IMR-90 (cell line): ENCODE results near the gene KIRREL1. TPM values are rescaled to one million over a fixed set of nuclear protein-coding genes. Genes with fewer than 3 reads are reported as not detected.

Experiments
- ATAC-seq: fragments of 200-7000 bp; cut with Tn5 transposase; 2 replicates; pipeline ENCODE4 v1.9.1; 2020; ENCODE audit warnings: low read depth, mild to moderate bottlenecking, moderate library complexity
- BruUV-seq: library from RNA; stranded (reverse); fragments of 400-500 nt; replicated peaks from 2 replicates; lab custom pipeline; 2021; lab: Mats Ljungman, UMichigan
- CTCF ChIA-PET: fragments of 300-600 bp; formaldehyde crosslinking; extraction: SDS; loops from one replicate; lab custom pipeline; 2021; ENCODE audit warnings: antibody characterized with exemption; lab: Yijun Ruan, JAX
- POLR2A ChIA-PET: fragments of 300-600 bp; sonication (Branson Sonifier 250); formaldehyde crosslinking; loops from one replicate; lab custom pipeline; 2022; ENCODE audit warnings: antibody characterized with exemption; ENCODE audit not compliant: unreplicated experiment; lab: Charles Lee
- DNase-seq: peaks from one replicate; pipeline ENCODE4 v3.0.0; 2013
- H2AFZ ChIP-seq: replicated peaks from 2 replicates; pipeline ENCODE3; 2013; ENCODE audit warnings: low read length, mild to moderate bottlenecking; ENCODE audit not compliant: poor library complexity
- H2AK5ac ChIP-seq: 2 replicates; pipeline ENCODE4 v1.6.1; 2013; ENCODE audit warnings: low read depth, low read length, inconsistent platforms
- H2AK9ac ChIP-seq: replicated peaks from 2 replicates; pipeline ENCODE3; 2013; ENCODE audit warnings: mild to moderate bottlenecking, low read depth, low read length, moderate library complexity; ENCODE audit not compliant: poor library complexity
- H2BK120ac ChIP-seq: 2 replicates; pipeline ENCODE4 v1.6.1; 2013; ENCODE audit warnings: low read depth, low read length, inconsistent platforms
- H2BK15ac ChIP-seq: 3 replicates; pipeline ENCODE4 v1.6.1; 2013; ENCODE audit warnings: low read depth, low read length, inconsistent platforms
- H2BK20ac ChIP-seq: 2 replicates; pipeline ENCODE4 v1.6.1; 2013; ENCODE audit warnings: low read depth, mild to moderate bottlenecking, inconsistent platforms, low read length, moderate library complexity
- H2BK5ac ChIP-seq: 2 replicates; pipeline ENCODE4 v1.6.1; 2013; ENCODE audit warnings: mild to moderate bottlenecking, low read depth, low read length, inconsistent platforms; ENCODE audit not compliant: poor library complexity, severe bottlenecking
- H3K14ac ChIP-seq: replicated peaks from 2 replicates; pipeline ENCODE4 v1.6.1; 2013; ENCODE audit warnings: low read depth, low read length, inconsistent platforms
- H3K18ac ChIP-seq: 2 replicates; pipeline ENCODE4 v1.6.1; 2013; ENCODE audit warnings: low read depth, low read length, control low read depth
- H3K23ac ChIP-seq: 2 replicates; pipeline ENCODE4 v1.6.1; 2013; ENCODE audit warnings: low read depth, low read length, inconsistent platforms
- H3K27ac ChIP-seq: 2 replicates; pipeline ENCODE4 v1.5.1; 2013; ENCODE audit warnings: mild to moderate bottlenecking, control low read depth, low read length; ENCODE audit not compliant: insufficient read depth
- H3K27me3 ChIP-seq: 2 replicates; pipeline ENCODE4 v1.6.1; 2013; ENCODE audit warnings: low read length; ENCODE audit not compliant: control insufficient read depth, insufficient read depth
- H3K36me3 ChIP-seq: 2 replicates; pipeline ENCODE4 v1.6.1; 2013; ENCODE audit warnings: low read length, mixed read lengths; ENCODE audit not compliant: control insufficient read depth, insufficient read depth
- H3K4ac ChIP-seq: 2 replicates; pipeline ENCODE4 v1.6.1; 2013; ENCODE audit warnings: low read depth, low read length, inconsistent platforms
- H3K4me1 ChIP-seq: 2 replicates; pipeline ENCODE4 v1.6.1; 2013; ENCODE audit warnings: low read length, mixed read lengths; ENCODE audit not compliant: control insufficient read depth, insufficient read depth
- H3K4me2 ChIP-seq: 2 replicates; pipeline ENCODE4 v1.6.1; 2013; ENCODE audit warnings: low read depth, mild to moderate bottlenecking, control low read depth, low read length, moderate library complexity
- H3K4me3 ChIP-seq: 2 replicates; pipeline ENCODE4 v1.5.1; 2013; ENCODE audit warnings: low read depth, mild to moderate bottlenecking, control low read depth, low read length, moderate library complexity; ENCODE audit not compliant: insufficient read depth
- H3K56ac ChIP-seq: 2 replicates; pipeline ENCODE4 v1.6.1; 2013; ENCODE audit warnings: low read length, inconsistent platforms; ENCODE audit not compliant: insufficient read depth; ENCODE audit errors: extremely low read depth
- H3K79me1 ChIP-seq, 2 experiments: 2 replicates each; pipeline ENCODE4 v1.6.1; 2013; ENCODE audit warnings: low read length in 2 of 2, inconsistent platforms in 1 of 2, low read depth in 1 of 2
- H3K9ac ChIP-seq: 2 replicates; pipeline ENCODE4 v1.6.1; 2013; ENCODE audit warnings: low read depth, low read length, control low read depth
- H3K9me1 ChIP-seq: 2 replicates; pipeline ENCODE4 v1.6.1; 2013; ENCODE audit warnings: low read length, inconsistent platforms; ENCODE audit not compliant: insufficient read depth
- H3K9me3 ChIP-seq: 2 replicates; pipeline ENCODE4 v1.6.1; 2013; ENCODE audit warnings: low read length; ENCODE audit not compliant: control insufficient read depth, insufficient read depth
- H4K20me1 ChIP-seq: 2 replicates; pipeline ENCODE4 v1.6.1; 2013; ENCODE audit warnings: low read length, inconsistent platforms; ENCODE audit not compliant: insufficient read depth
- H4K5ac ChIP-seq: 2 replicates; pipeline ENCODE4 v1.6.1; 2013; ENCODE audit warnings: mild to moderate bottlenecking, low read depth, low read length, control low read depth
- H4K8ac ChIP-seq, 2 experiments: 2 replicates each; pipeline ENCODE4 v1.6.1; 2013; ENCODE audit warnings: low read depth in 2 of 2, low read length in 2 of 2, control low read depth in 1 of 2, inconsistent platforms in 1 of 2
- H4K91ac ChIP-seq: 2 replicates; pipeline ENCODE4 v1.6.1; 2013; ENCODE audit warnings: low read depth, low read length, inconsistent platforms; ENCODE audit not compliant: insufficient read depth
- BHLHE40 ChIP-seq: fragments of 150-350 bp; IDR thresholded peaks from 2 replicates; pipeline ENCODE4 v1.6.1; 2016; ENCODE audit warnings: mild to moderate bottlenecking, low read depth, low read length
- CEBPB ChIP-seq: IDR thresholded peaks from 2 replicates; pipeline ENCODE4 v1.6.1; 2012; ENCODE audit warnings: low read depth, low read length, improper control_type of control experiment
- CHD1 ChIP-seq: IDR thresholded peaks from 2 replicates; pipeline ENCODE4 v1.6.1; 2012; ENCODE audit warnings: low read depth, low read length, improper control_type of control experiment
- CTCF ChIP-seq: conservative IDR thresholded peaks from 2 replicates; pipeline ENCODE4 v1.5.1; 2012; ENCODE audit warnings: mild to moderate bottlenecking, low read depth, low read length, improper control_type of control experiment
- ELK1 ChIP-seq: fragments of 150-350 bp; IDR thresholded peaks from 2 replicates; pipeline ENCODE4 v1.6.1; 2016; ENCODE audit warnings: low read depth, mild to moderate bottlenecking, low read length, moderate library complexity, borderline replicate concordance
- MAFK ChIP-seq: IDR thresholded peaks from 2 replicates; pipeline ENCODE4 v1.6.1; 2012; ENCODE audit warnings: low read depth, low read length, improper control_type of control experiment
- MAZ ChIP-seq: IDR thresholded peaks from 2 replicates; pipeline ENCODE4 v1.6.1; 2012; ENCODE audit warnings: low read depth, mild to moderate bottlenecking, low read length, improper control_type of control experiment, moderate library complexity, borderline replicate concordance
- MXI1 ChIP-seq: IDR thresholded peaks from 2 replicates; pipeline ENCODE4 v1.6.1; 2012; ENCODE audit warnings: low read depth, mild to moderate bottlenecking, low read length, moderate library complexity, borderline replicate concordance
- POLR2A ChIP-seq: IDR thresholded peaks from 2 replicates; pipeline ENCODE4 v1.6.1; 2012; ENCODE audit warnings: mild to moderate bottlenecking, low read depth, low read length
- RAD21 ChIP-seq: IDR thresholded peaks from 2 replicates; pipeline ENCODE4 v1.6.1; 2012; ENCODE audit warnings: low read length, improper control_type of control experiment
- RCOR1 ChIP-seq: IDR thresholded peaks from 2 replicates; pipeline ENCODE4 v1.6.1; 2012; ENCODE audit warnings: mild to moderate bottlenecking, low read length, improper control_type of control experiment; ENCODE audit not compliant: insufficient replicate concordance
- RFX5 ChIP-seq: IDR thresholded peaks from 2 replicates; pipeline ENCODE4 v1.8.0; 2012; ENCODE audit warnings: low read depth, mild to moderate bottlenecking, low read length, moderate library complexity
- SMC3 ChIP-seq: fragments of 150-350 bp; IDR thresholded peaks from 2 replicates; pipeline ENCODE4 v1.6.1; 2016; ENCODE audit warnings: low read depth, mild to moderate bottlenecking, antibody characterized with exemption, low read length, moderate library complexity
- USF2 ChIP-seq: fragments of 150-350 bp; IDR thresholded peaks from 2 replicates; pipeline ENCODE4 v1.6.1; 2017; ENCODE audit warnings: mild to moderate bottlenecking, antibody characterized with exemption, low read length, low read depth
- WGBS, 2 experiments: methylation state at CpG; one replicate each; pipeline versions ENCODE4 v1.1.5 to v1.1.7; 2013; ENCODE audit warnings: missing lambda C conversion rate in 2 of 2; ENCODE audit not compliant: insufficient read length in 1 of 2; ENCODE audit errors: extremely low coverage in 2 of 2; 5-methylcytosine and 5-hydroxymethylcytosine counted together
- dilution Hi-C: fragments of 300-500 bp; cut with HindIII; formaldehyde crosslinking; loops from one replicate; pipeline ENCODE4 v1.14.3; 2018; ENCODE audit warnings: low sequenced_read_pairs; ENCODE audit not compliant: unreplicated experiment
- in situ Hi-C: fragments of 300-500 bp; cut with MboI; formaldehyde crosslinking; loops from 3 replicates; pipeline ENCODE4 v1.14.3; 2019; ENCODE audit warnings: low sequenced_read_pairs, inconsistent platforms, mixed read lengths
- intact Hi-C: fragments of 100-400 bp; cut with micrococcal nuclease; formaldehyde crosslinking; loops from 2 replicates; pipeline ENCODE4 v1.10.0; 2022
- polyA plus RNA-seq, 3 experiments: library from polyadenylated mRNA; depleted of rRNA; stranded (reverse); fragments of >200 nt; gene quantifications; 2 replicates each; pipeline ENCODE4 v1.2.3, GENCODE V29; 2012; ENCODE audit warnings: low replicate concordance in 1 of 3
- total RNA-seq: library from RNA; depleted of rRNA; stranded (reverse); fragments of >200 nt; gene quantifications from 2 replicates; pipeline ENCODE4 v1.2.3, GENCODE V29; 2012

The KIRREL1 gene
- total and polyA plus RNA-seq, 2 of the 4 experiments (the other 2 are of a cell fraction), result 58.1 to 64.7 TPM

GRCh38 chr1:158119976-158120653 lies 126.7 kb downstream of the KIRREL1 start:
- Histone ChIP-seq H2AK5ac (no peak overlapping the region), H3K23ac (no peak overlapping the region), H2BK15ac (no peak overlapping the region), H2BK5ac (no peak overlapping the region), H3K27ac (no peak overlapping the region), H3K4me2 (no peak overlapping the region), H4K5ac (no peak overlapping the region), H2BK120ac (no peak overlapping the region), H2BK20ac (no peak overlapping the region), H3K36me3 (no peaks in the 10 kb centered on the region), H2AFZ (no peak overlapping the region), H3K14ac (no peak overlapping the region), H3K4me3 (no peak overlapping the region), H3K79me1 (no peaks in the 10 kb centered on the region), H2AK9ac (no peak overlapping the region), H3K27me3 (peaks cover 40% of the 10 kb centered on the region), H3K18ac (no peak overlapping the region), H4K8ac (no peak overlapping the region), H4K20me1 (no peaks in the 10 kb centered on the region), H3K4me1 (no peaks in the 10 kb centered on the region; the same call in 1 of the 2 replicates), H3K9me1 (no peaks in the 10 kb centered on the region), H3K4ac (no peak overlapping the region), H3K9ac (no peak overlapping the region), H3K56ac (no peak overlapping the region), H4K91ac (no peak overlapping the region), H3K9me3 (no peaks in the 10 kb centered on the region)
- WGBS, 2 experiments, result no CpG with 5 or more reads among the region's 5 CpGs
- intact Hi-C loops (loop anchor here (10.0 kb wide), 2 partner anchors 355 to 925 kb away; no protein-coding TSS in a partner anchor), in situ Hi-C loops (loop anchor here (5.0 kb wide), 1 partner anchor 158 kb away; no protein-coding TSS in a partner anchor), dilution Hi-C loops (no loop called here)
- ChIA-PET POLR2A (interaction anchor here (0.6 kb wide), 1 partner anchor 83 kb away, joined by 6 read pairs; no protein-coding TSS in a partner anchor), CTCF (interaction anchor here (0.7 to 5.8 kb wide), 4 partner anchors 129 to 655 kb away, joined by 3 to 47 read pairs (median 16); no protein-coding TSS in a partner anchor)
- no peak for TF ChIP-seq RAD21
- TF ChIP-seq ELK1, result no peak
- no peak for TF ChIP-seq RFX5
- no peak for TF ChIP-seq MAFK
- TF ChIP-seq SMC3, result no peak
- no peak for TF ChIP-seq BHLHE40
- TF ChIP-seq CTCF, result no peak
- no peak for TF ChIP-seq MXI1
- TF ChIP-seq USF2, result no peak
- no peak for TF ChIP-seq POLR2A
- no peak for TF ChIP-seq CEBPB
- no peak for TF ChIP-seq MAZ
- no peak for TF ChIP-seq RCOR1
- TF ChIP-seq CHD1, result no peak
- no TSS peak for BruUV-seq
- no peak for DNase-seq
- no peak for ATAC-seq
